Calu3 (cell line): ENCODE results near the gene USP24. TPM values are rescaled to one million over a fixed set of nuclear protein-coding genes. Genes with fewer than 3 reads are reported as not detected.

ENCODE experiments used
- BruUV-seq: library from RNA; stranded (reverse); fragments of 400-500 nt; replicated peaks from 2 replicates; lab custom pipeline; 2021; lab: Mats Ljungman, UMichigan
- CTCF ChIA-PET: fragments of 300-600 bp; sonication (Branson Sonifier 250); formaldehyde crosslinking; loops from one replicate; lab custom pipeline; 2022; ENCODE audit warnings: antibody characterized with exemption; lab: Charles Lee
- DNase-seq: peaks from one replicate; pipeline ENCODE4 v3.0.0; 2022
- H3K27ac Mint-ChIP-seq: one replicate; pipeline ENCODE4 v1.8.0; 2022; ENCODE audit warnings: mixed read lengths; ENCODE audit not compliant: unreplicated experiment
- H3K27me3 Mint-ChIP-seq: one replicate; pipeline ENCODE4 v1.8.0; 2022; ENCODE audit warnings: mixed read lengths; ENCODE audit not compliant: unreplicated experiment
- H3K36me3 Mint-ChIP-seq: one replicate; pipeline ENCODE4 v1.8.0; 2022; ENCODE audit warnings: mild to moderate bottlenecking, moderate library complexity, mixed read lengths; ENCODE audit not compliant: insufficient read depth, unreplicated experiment
- H3K4me1 Mint-ChIP-seq: one replicate; pipeline ENCODE4 v1.8.0; 2022; ENCODE audit warnings: mild to moderate bottlenecking, low read depth, mixed read lengths; ENCODE audit not compliant: unreplicated experiment
- H3K4me3 Mint-ChIP-seq: one replicate; pipeline ENCODE4 v1.8.0; 2022; ENCODE audit warnings: mild to moderate bottlenecking, low read depth, moderate library complexity, mixed read lengths; ENCODE audit not compliant: unreplicated experiment
- H3K9me3 Mint-ChIP-seq: one replicate; pipeline ENCODE4 v1.8.0; 2022; ENCODE audit warnings: low read depth, mixed read lengths; ENCODE audit not compliant: unreplicated experiment
- intact Hi-C: fragments of 100-400 bp; cut with micrococcal nuclease; formaldehyde crosslinking; loops from one replicate; pipeline ENCODE4 v1.10.0; 2022; ENCODE audit not compliant: unreplicated experiment
- total RNA-seq: library from RNA; stranded (reverse); gene quantifications from 2 replicates; pipeline ENCODE4 v1.2.3, GENCODE V29; 2022
- TF ChIP-seq, protein P1 (sequence below): fragments of 200-600 bp; IDR thresholded peaks from one replicate; pipeline ENCODE4 v1.8.0; 2022; ENCODE audit warnings: antibody characterized with exemption; ENCODE audit not compliant: unreplicated experiment

USP24 gene
- total RNA-seq, 1 experiment from 2014 or later: 45.3 TPM

DNA sequence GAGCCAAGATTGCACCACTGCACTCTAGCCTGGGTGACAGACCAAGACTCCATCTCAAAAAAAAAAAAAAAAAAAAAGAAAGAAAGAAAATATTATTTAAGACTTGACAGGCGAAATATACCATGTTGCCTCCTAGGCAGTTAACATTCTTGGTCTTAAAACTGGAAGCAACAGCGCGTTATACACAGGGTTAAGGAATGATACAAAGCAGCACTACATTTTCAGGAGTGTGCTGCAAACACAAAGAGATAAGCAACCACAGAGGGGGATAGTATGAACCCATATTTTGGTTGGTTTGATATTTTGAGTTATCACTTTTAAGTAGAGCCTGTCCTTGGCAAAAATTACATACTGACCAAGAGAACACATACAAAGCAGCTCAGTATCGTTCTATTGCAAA lies 25.1 kb downstream of the USP24 start:
- H3K27ac Mint-ChIP-seq: no peak overlapping the region
- no TSS peak for BruUV-seq
- peaks cover 10% of the 10 kb centered on the region for H3K4me1 Mint-ChIP-seq
- no peak overlapping the region for H3K4me3 Mint-ChIP-seq
- DNase-seq: no peak
- intact Hi-C loops: loop anchor here (2.0 kb wide), 1 partner anchor 23 kb away; no protein-coding TSS in a partner anchor
- H3K27me3 Mint-ChIP-seq: no peaks in the 10 kb centered on the region
- TF ChIP-seq, protein P1, sequence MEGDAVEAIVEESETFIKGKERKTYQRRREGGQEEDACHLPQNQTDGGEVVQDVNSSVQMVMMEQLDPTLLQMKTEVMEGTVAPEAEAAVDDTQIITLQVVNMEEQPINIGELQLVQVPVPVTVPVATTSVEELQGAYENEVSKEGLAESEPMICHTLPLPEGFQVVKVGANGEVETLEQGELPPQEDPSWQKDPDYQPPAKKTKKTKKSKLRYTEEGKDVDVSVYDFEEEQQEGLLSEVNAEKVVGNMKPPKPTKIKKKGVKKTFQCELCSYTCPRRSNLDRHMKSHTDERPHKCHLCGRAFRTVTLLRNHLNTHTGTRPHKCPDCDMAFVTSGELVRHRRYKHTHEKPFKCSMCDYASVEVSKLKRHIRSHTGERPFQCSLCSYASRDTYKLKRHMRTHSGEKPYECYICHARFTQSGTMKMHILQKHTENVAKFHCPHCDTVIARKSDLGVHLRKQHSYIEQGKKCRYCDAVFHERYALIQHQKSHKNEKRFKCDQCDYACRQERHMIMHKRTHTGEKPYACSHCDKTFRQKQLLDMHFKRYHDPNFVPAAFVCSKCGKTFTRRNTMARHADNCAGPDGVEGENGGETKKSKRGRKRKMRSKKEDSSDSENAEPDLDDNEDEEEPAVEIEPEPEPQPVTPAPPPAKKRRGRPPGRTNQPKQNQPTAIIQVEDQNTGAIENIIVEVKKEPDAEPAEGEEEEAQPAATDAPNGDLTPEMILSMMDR: no peak
- CTCF ChIA-PET: no interaction called here
- H3K9me3 Mint-ChIP-seq: peaks cover 5% of the 10 kb centered on the region
- peaks cover 5% of the 10 kb centered on the region for H3K36me3 Mint-ChIP-seq

DNA sequence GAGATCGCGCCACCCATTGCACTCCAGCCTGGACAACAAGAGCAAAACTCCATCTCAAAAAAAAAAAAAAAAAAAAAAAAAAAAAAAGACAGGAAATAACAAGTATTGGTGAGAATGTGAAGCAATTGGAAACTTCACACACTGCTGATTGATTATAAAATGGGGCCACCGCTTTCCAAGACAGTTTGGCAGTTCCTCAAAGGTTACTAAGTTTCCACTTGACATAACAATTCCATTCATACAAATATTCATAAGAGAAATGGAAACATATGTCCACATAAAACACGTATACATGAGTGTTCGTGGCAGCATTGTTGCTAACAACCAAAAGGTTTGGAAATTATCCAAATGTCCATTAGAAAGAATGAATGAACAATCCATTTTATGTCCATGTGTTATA lies 26.3 kb downstream of the USP24 start:
- TF ChIP-seq, protein P1: no peak
- intact Hi-C loops: no loop called here
- Mint-ChIP-seq H3K4me3 (no peak overlapping the region), H3K27me3 (no peaks in the 10 kb centered on the region), H3K4me1 (peaks cover 7% of the 10 kb centered on the region), H3K36me3 (peaks cover 5% of the 10 kb centered on the region), H3K9me3 (peaks cover 6% of the 10 kb centered on the region), H3K27ac (no peak overlapping the region)
- CTCF ChIA-PET: no interaction called here
- DNase-seq: no peak
- BruUV-seq: no TSS peak

DNA sequence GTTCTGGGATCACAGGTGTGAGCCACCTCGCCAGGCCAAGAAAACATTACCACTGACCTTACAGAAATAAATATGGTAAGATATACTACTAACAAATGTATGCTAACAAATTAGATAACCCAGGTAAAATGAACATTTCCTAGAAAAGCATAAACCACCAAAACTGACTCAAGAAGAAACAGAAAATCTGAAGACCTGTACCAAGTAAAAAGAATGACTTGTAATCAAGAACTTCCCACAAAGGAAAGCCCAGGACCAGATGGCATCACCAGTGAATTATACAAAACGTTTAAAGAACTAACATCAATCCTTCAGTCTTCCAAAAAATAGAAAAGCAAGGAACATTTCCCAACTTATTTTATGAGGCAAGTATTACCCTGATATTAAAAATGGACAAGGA lies 29.3 kb downstream of the USP24 start:
- intact Hi-C loops: no loop called here
- H3K4me3 Mint-ChIP-seq: no peak overlapping the region

DNA sequence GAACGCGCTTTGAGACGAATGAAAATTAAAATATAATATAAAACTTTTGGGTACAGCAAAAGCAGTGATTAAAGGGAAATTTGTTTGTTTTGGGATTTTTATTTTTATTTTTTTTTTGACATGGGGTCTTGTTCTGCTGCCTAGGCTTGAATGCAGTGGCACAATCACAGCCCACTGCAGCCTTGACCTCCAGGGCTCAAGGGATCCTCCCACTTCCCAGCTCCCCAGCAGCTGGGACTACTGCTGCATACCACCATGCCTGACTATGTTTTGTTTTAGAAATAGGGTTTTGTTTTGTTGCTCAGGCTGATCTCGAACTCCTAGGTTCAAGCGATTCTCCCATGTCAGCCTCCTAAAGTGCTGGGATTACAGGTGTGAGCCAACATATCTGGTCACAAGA lies 30.3 kb downstream of the USP24 start:
- Mint-ChIP-seq H3K27ac (no peak overlapping the region), H3K4me3 (no peak overlapping the region), H3K9me3 (peaks cover 12% of the 10 kb centered on the region), H3K4me1 (peaks cover 3% of the 10 kb centered on the region), H3K27me3 (no peaks in the 10 kb centered on the region), H3K36me3 (peaks cover 5% of the 10 kb centered on the region)
- intact Hi-C loops: no loop called here
- CTCF ChIA-PET: no interaction called here
- TF ChIP-seq, protein P1: no peak
- DNase-seq: no peak
- no TSS peak for BruUV-seq

More for the DNA sequence above, 29.3 kb downstream of the USP24 start:
- H3K36me3 Mint-ChIP-seq: peaks cover 5% of the 10 kb centered on the region
- H3K27me3 Mint-ChIP-seq: no peaks in the 10 kb centered on the region
- no peak overlapping the region for H3K27ac Mint-ChIP-seq
- H3K4me1 Mint-ChIP-seq: no peaks in the 10 kb centered on the region
- BruUV-seq: no TSS peak
- H3K9me3 Mint-ChIP-seq: peaks cover 12% of the 10 kb centered on the region
- CTCF ChIA-PET: no interaction called here
- DNase-seq: no peak
- TF ChIP-seq, protein P1: no peak
